ENCODE data around the gene MKRN2. TPM values are rescaled to one million over a fixed set of nuclear protein-coding genes. Genes with fewer than 3 reads are reported as not detected.

MKRN2 gene
- total and polyA plus RNA-seq, 2 donors (not counting 3 experiments of a cell fraction or from before 2014, with no cell fraction given) = 27.3 to 29.9 TPM

- Histone ChIP-seq H3K9me1 (replicated peaks; ENCODE audit: control insufficient read depth, extremely low read depth, insufficient read depth, low read length) (no peaks in the 10 kb centered on the region), H3K79me2 (ENCODE audit: control insufficient read depth, insufficient read depth, low read length) (peaks cover 79% of the 10 kb centered on the region), H3K27me3 (ENCODE audit: control insufficient read depth in 2 of 2, insufficient read depth in 2 of 2, low read length in 2 of 2) (no peaks in the 10 kb centered on the region), H3K4me3 (replicated peaks in 1 of 3; ENCODE audit: insufficient read depth in 1 of 3, low read depth in 1 of 3, low read length in 3 of 3) (no peak overlapping the region), H3K36me3 (ENCODE audit: control insufficient read depth in 2 of 2, extremely low read depth in 1 of 2, insufficient read depth in 2 of 2, low read length in 2 of 2) (peaks cover 0 to 5% of the 10 kb centered on the region in 2 experiments), H3K9me3 (replicated peaks; ENCODE audit: control insufficient read depth, insufficient read depth, low read length) (no peaks in the 10 kb centered on the region), H3K9ac (replicated peaks; ENCODE audit: extremely low read depth, insufficient read depth, low read length) (no peak overlapping the region), H3K4me2 (ENCODE audit: insufficient read depth, low read length) (no peak overlapping the region), H4K20me1 (replicated peaks; ENCODE audit: control insufficient read depth, extremely low read depth, insufficient read depth, low read length) (peaks cover 7% of the 10 kb centered on the region), H3K4me1 (ENCODE audit: control insufficient read depth, extremely low read depth, insufficient read depth, low read length) (peaks cover 5% of the 10 kb centered on the region), H2AFZ (ENCODE audit: low read depth, low read length) (no peak overlapping the region), H3K27ac (ENCODE audit: insufficient read depth, low read depth, low read length) (no peak overlapping the region)
- ChIA-PET POLR2A (no interaction called here), CTCF (no interaction called here)
- no peak for TF ChIP-seq JUN (IDR thresholded peaks at IDR 0.05; ENCODE audit: borderline replicate concordance, insufficient read depth, insufficient read length, low read depth)
- TF ChIP-seq MYC (IDR thresholded peaks at IDR 0.05; ENCODE audit: low read depth, low read length) = no peak
- TF ChIP-seq EZH2 (IDR thresholded peaks at IDR 0.05; ENCODE audit: borderline replicate concordance, low read depth, low read length, severe bottlenecking) = no peak
- TF ChIP-seq POLR2AphosphoS5 (IDR thresholded peaks at IDR 0.05; ENCODE audit: insufficient read depth, low read depth, low read length) = no peak
- TF ChIP-seq CTCF (IDR thresholded peaks at IDR 0.05; ENCODE audit: extremely low read depth in 1 of 2, insufficient read depth in 1 of 2, low read depth in 1 of 2, low read length in 2 of 2) = no peak
- TF ChIP-seq FOS (IDR thresholded peaks at IDR 0.05; ENCODE audit: borderline replicate concordance, insufficient read depth, low read length) = no peak
- TF ChIP-seq POLR2A (IDR thresholded peaks at IDR 0.05; ENCODE audit: low read depth, low read length) = no peak
- no peak for TF ChIP-seq GATA2 (IDR thresholded peaks at IDR 0.05; ENCODE audit: insufficient read depth, insufficient read length, low read depth, low read length)
- TF ChIP-seq MAX (IDR thresholded peaks at IDR 0.05; ENCODE audit: insufficient read depth, insufficient read length) = no peak
- intact Hi-C loops (cut with micrococcal nuclease) = no loop called here
- no peak for DNase-seq (ENCODE audit: low read depth, low spot score)
- FAIRE-seq = no peak
- dilution Hi-C loops (cut with MboI; ENCODE audit: extremely low pct_ligation_motif_present, low sequenced_read_pairs) = no loop called here
- no TSS peak for BruUV-seq (replicated peaks)
Measured at GRCh38 chr3:12620729-12621128, 63.8 kb downstream of the MKRN2 start.

All from endothelial cell of umbilical vein (primary cell).